Ecto neural progenitor cell (in vitro differentiated cells): ENCODE measurements around the gene ARL6IP1.
A peak's percentile ranks its signal among the peaks of the same experiment; 100 is the strongest.

ENCODE experiments used
- DNase-seq: peaks from one replicate; pipeline ENCODE4 v3.0.0-alpha.2; 2018; ENCODE audit warnings: low spot score

Gene ARL6IP1

GRCh38 chr16:18801145-18801972, at the start of gene ARL6IP1:
TSS of gene ARL6IP1 (minus strand) at chr16:18801549. CDS start at chr16:18801466, 83 bp downstream.
- peak; percentile 98 for DNase-seq

GRCh38 chr16:18846416-18846815, 45.1 kb upstream of the ARL6IP1 start:
- no peak for DNase-seq

- DNase-seq, result no peak
These were observed 41.2 kb upstream of the ARL6IP1 start for GRCh38 chr16:18842565-18842964.

GRCh38 chr16:18841833-18842525, 40.6 kb upstream of the ARL6IP1 start:
- DNase-seq, result no peak

GRCh38 chr16:18839555-18839954, 38.2 kb upstream of the ARL6IP1 start:
- no peak for DNase-seq

- no peak for DNase-seq
These were observed 35.4 kb upstream of the ARL6IP1 start for GRCh38 chr16:18836702-18837101.

- DNase-seq, result no peak
These were observed 33.5 kb upstream of the ARL6IP1 start for GRCh38 chr16:18834864-18835263.

GRCh38 chr16:18833707-18834505, 32.6 kb upstream of the ARL6IP1 start:
- DNase-seq, result no peak

GRCh38 chr16:18832613-18833012, 31.3 kb upstream of the ARL6IP1 start:
- DNase-seq, result no peak

- no peak for DNase-seq
These were observed 30.7 kb upstream of the ARL6IP1 start for GRCh38 chr16:18832006-18832405.

GRCh38 chr16:18829251-18829650, 27.9 kb upstream of the ARL6IP1 start:
- DNase-seq, result no peak

- DNase-seq, result no peak
These were observed 26.5 kb upstream of the ARL6IP1 start for GRCh38 chr16:18827890-18828289.

- DNase-seq, result no peak
These were observed 14.9 kb upstream of the ARL6IP1 start for GRCh38 chr16:18816286-18816685.

GRCh38 chr16:18811925-18812324, 10.6 kb upstream of the ARL6IP1 start:
- no peak for DNase-seq

GRCh38 chr16:18809165-18809564, 7.8 kb upstream of the ARL6IP1 start:
- DNase-seq, result no peak

- no peak for DNase-seq
These were observed 4.0 kb upstream of the ARL6IP1 start for GRCh38 chr16:18805257-18805773.

GRCh38 chr16:18804540-18804939, 3.2 kb upstream of the ARL6IP1 start:
- no peak for DNase-seq

- DNase-seq, result no peak
These were observed 2.5 kb upstream of the ARL6IP1 start for GRCh38 chr16:18803569-18804462.

GRCh38 chr16:18802767-18803343, 1.5 kb upstream of the ARL6IP1 start:
- DNase-seq, result no peak

- peak; percentile 61 for DNase-seq
These were observed 589 bp downstream of the ARL6IP1 start for GRCh38 chr16:18800775-18801144.

GRCh38 chr16:18800293-18800692, 1.1 kb downstream of the ARL6IP1 start:
- no peak for DNase-seq
